NOMO-1 (cell line): Measurements from ENCODE around the gene PCSK5.

Source experiments
- DNase-seq, 2 experiments: peaks; one replicate each; lab custom pipeline; 2025; ENCODE audit not compliant: unreplicated experiment in 2 of 2; lab: John Stamatoyannopoulos, UW

Gene PCSK5

DNA sequence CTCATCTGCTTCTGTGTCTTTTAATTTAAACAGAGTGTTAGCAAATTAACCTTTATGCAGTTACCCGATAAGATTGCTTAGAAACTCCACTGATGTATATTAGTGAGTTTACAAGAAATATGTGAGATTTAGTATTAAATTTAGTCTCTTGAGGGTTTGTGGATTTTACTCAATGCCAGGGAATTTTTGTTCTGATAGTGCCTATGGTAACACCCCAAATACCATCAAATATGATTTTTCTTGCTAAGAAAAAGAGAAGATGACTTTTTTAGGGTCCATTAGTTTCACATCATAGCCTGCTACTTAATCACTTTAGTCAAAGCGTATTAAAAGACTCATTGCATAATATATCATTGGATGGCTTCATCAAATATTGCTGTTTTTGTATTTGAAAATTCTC is 224.9 kb downstream of the PCSK5 start:
- no peak for DNase-seq

DNA sequence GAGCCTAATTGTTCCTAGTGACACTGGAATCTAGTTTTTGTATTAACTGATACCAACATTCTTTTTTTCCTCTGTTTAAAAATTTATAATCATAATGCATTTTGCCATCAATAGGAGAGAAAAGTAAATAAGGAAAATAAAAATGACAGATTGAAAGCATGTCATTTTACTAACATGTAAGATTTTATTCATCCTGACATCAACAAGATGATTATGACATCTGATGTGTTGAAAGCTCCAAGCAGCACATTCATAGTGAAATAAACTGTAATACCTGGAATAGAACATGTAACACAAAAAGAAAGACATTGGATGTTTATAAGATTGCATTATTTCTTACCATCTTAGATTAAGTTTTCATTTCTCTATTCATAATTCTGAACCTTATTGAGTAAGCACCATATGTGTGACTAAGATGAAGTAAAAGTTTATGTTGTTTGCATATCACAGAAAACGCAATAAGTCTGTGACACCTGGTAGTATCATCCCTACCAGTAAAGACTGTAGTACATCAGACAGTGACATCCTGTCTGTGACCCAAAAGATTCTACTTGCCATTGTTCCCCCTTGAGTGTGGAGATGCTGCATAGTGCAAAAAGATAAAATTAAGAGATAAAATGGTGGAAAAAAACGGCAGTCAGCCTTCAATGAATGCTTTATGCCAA is 225.6 kb downstream of the PCSK5 start:
- DNase-seq, result no peak

DNA sequence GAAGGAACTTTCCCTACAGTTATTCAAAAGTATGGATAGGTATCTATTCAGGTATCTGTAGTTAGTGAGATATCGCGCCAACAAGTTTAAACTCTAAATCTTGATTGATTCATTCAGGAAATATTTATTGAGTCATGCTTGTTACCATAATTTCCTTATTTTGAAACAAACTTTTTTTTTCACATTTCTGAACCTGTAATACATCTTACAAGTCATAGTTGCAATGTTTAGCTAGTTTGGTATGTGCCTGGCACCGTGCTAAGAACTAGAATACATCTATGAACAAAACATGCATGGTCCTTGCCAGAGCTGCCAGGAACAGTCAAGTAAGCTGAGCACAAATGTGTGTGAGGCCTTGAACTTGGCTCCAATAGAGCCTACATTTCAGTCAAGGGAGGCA is 226.4 kb downstream of the PCSK5 start:
- DNase-seq, result no peak

DNA sequence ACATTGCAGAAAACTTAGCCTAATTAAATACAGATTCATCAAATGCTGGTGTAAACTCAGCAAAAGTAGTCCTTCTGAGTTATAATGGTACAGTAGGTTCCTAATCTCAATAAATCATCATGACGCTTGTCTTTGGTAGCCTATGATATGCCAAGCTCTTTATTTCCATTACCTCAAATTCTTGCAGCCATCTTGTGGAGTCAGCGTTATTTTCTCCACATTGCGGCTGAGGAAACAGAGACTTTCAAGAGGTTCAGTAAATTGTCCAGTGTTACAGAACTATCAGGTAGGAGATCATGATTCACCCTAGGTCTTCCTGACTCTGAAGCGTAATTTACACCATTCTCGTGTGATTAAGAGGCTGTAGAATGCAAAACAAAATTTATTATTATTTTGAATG is 237.2 kb downstream of the PCSK5 start:
- DNase-seq, result no peak

DNA sequence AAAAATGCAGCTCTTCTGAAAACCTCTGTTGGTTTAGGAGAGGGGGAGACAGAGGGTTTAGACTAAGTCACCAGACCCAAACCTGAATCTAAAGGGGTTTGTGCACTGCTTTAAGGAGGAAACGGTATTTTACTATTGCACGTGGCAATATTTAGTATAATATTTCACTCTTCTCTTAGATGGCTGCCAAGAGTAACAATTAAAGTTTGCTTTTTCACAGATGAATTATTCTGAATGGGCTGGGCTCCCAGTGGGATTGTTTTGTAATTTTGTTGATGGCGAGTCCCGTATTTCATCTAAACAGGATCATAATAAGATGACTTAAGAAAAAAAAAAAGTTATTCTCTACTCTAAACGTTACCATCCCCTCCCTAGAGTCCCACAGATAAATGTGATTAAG is 245.4 kb downstream of the PCSK5 start:
- no peak for DNase-seq

DNA sequence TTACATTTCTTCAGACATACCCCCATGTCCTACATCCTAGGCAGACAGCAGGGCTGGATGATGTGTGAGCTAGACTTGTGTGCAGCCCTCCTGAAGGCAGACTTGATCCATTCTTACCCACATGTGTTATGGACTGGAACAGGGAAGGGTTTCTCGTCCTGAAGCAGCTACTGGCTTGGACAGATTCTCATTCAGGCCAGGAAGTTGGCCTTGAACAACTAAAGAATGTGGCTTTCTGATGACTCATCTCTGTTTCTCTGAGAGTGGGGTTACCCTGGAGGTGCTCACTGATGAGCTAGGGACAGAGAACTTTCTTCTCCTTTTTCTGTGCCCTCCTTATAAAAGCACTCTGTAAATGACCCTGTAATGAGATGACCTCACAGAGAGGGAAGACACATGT is 246.5 kb downstream of the PCSK5 start:
- peak; percentile 8 to 55 for DNase-seq

DNA sequence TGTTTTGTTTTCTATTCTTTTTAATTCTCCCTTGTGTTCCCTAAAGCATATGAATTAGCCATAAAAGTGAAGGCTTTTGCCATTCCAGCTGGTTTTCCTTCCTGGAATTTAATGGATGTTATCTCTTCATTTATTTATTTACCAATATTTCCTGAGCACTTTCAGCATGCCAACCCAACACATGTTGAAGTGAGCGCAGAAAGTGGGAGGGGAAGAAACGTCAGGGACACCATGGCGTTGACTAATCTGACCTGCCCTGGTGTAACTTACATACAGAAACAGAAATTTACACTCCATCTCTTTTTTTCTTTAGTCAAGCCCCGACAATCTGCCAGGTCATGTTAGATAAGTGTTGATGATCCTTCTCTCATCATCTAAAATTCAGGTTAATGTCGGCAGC is 247.5 kb downstream of the PCSK5 start:
- DNase-seq, result no peak

DNA sequence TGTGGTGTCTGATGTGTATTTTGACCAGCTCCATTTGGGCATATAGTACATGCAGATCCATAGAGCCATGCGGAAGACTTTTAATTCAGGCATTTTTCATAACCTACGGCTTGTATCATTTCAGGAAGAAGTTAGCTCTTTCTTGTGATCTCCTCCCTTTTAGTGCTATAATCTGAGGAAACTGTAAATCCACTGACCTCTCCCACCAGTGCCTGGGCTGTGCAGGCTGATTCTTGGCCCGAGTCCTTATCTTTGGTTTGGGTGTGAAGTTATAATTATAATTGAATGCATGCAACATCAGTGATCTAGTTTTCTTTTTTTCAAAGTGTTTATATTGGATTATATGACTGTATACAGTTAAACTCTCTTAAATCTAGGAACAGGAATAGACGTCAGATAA is 247.9 kb downstream of the PCSK5 start:
- DNase-seq, result no peak

DNA sequence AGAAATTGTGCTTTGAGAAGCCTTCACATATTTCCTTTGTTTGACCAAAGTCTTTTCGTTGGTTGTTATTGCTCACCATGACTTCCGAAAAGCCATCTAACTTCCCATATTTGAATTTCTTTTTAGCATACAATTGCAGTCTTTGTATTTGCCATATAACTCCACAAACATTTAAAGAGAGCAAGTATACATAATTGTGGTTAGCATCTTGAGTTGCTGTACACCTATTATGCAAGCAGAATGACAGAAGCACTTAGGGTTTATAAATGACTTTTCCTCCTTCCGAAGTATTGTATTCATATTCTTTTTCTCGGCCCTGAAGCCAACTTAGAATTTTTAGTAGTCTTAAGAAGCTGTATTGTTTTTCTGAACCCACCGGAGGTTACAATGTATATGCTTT is 253.4 kb downstream of the PCSK5 start:
- DNase-seq, result peak in 1 of 2 experiments; percentile 24

DNA sequence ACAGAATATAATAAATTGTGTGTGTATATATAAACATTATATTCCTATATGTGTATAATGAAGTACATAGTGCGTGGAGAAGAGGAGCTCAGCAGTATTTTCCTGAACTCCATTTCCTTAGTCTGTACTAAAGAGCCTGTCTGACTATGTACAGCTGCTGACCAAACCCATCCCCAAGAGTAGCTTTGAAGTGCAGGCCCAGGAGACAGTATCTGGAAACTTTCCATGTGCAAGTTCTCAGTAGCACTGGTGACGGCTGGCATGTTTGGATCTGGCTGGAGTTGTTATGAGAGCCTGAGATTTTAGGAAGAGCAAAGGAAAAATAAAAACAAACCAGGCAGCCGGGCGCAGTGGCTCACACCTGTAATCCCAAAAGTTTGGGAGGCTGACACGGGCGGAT is 259.5 kb downstream of the PCSK5 start:
- DNase-seq, result no peak

DNA sequence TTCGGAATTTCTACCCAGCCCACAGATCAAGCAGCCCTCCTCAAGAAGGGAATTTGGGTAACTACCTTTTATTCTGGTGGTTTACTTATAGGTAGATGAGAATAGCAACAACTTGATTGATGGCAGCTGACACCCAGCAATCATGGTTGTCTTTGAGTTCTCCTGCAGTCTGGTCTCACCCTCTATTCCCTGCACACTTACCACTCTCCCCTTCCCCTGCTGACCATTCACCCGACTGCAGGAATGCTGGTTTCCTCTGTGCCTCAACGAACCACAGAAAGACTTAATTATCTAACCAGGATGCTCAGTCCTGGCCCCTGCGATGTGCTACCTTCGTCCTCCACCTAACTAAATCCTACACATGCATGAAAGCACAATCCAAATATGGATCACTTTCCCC is 260.8 kb downstream of the PCSK5 start:
- DNase-seq, result no peak

DNA sequence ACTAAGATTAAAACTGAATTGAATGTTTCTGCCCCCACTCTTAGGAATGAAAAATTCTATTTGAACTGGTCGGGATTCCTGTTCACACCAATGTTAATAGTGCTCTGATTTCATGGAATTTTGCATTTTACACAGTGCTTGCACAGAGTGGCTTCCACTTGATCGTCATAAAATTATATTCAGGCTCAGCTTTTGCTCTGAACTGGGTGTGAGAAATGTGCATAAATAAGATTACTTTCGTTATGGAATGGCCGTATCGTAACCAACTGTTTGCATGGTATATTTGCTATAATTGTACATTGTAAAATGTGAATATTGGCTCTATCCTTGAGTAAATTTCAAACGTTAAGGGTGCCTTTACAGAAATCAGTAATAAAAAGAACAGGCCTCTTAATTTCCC is 262.9 kb downstream of the PCSK5 start:
- DNase-seq, result no peak

DNA sequence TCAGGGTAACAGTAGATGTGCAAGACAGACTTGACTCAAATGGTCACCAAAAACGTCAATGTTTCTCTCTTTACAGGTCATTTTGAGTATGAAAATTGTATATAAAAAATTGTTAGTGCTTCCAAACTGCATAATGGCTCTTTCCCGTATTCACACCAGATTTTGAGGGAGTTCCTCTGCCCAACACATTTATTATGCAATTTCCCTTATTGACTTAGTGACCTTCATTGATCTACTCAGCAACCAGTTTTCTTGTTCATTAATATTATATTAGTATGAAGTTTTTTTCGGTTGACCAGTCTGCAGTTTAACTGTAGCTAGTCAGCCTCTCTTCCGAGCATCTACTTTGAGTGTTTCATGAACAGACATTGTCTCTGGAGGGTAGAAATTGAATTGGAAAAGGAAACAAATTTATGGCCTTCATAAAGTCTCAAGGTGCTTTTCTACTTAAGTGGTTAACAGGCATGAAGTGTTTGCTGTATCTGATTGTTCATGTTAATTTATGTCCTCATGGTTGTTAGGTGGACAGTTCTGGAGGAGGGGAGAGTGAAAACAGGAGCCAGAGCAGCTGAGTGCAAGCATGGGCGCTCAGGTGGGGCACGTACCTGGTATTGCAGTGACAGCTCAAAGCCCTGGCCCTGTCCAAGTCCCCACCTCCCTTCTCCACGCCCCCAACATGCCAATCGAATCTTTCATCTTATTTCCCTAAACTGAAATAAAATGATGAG is 263.6 kb downstream of the PCSK5 start:
- DNase-seq, result no peak

DNA sequence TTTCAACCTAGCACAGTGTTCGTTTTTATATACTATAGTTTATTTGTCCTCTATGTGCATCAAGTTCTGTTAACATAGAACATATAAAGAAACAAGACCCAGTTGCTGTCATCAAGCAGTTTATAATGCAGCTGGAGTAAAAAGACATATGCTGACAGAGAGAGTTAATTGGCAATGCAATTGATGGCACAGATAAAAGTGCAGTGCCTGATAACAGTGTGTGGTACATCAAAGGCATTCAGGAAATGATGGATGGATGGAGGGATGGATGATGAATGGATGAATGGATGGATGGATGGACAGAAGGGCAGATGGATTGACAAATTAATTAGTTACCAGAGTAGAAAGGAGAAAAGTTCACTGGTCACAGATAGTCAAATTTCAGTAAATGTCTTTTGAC is 264.9 kb downstream of the PCSK5 start:
- no peak for DNase-seq

DNA sequence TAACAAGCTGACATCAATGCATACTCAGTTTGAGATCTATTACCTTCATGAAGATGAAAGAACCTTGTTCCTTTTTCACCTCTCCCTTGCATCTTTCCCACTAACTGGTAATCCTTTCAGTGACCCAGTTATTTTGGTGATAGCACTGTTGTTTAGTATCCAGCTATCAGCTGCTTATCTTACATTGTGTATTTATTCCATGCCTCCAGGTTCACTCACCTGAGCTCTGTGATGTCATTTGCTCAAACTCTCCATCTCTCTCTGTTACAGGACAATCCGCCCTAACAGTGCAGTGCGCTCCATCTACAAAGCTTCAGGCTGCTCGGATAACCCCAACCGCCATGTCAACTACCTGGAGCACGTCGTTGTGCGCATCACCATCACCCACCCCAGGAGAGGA is 268.2 kb downstream of the PCSK5 start:
- DNase-seq, result no peak

DNA sequence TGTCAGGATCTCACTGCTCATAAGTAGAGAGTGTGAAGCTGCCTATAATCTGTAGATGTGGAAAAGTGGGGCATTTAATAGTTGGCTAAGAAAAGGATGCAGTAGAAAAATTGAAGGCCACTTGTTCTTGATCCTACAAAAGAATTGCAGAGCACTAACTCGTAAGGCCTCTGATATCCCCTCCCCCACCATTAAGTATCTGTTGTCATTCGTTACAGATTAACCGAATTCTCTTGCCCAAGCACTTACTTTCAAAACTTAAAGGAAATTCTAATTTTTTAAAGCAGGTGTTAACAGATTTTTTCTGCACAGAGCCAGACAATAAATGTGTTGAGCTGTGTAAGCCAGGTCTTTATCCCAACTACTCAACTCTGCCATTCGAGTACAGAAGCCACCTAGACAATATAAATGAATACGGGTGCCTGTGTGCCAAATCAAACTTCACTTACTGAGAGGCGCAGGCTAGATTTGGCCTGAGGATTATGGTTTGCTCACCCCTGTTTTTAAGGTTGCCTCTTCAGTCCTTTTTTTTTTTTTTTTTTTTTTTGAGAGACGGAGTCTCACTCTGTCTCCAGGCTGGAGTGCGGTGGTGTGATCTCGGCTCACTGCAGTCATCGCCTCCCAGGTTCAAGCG is 268.9 kb downstream of the PCSK5 start:
- no peak for DNase-seq

DNA sequence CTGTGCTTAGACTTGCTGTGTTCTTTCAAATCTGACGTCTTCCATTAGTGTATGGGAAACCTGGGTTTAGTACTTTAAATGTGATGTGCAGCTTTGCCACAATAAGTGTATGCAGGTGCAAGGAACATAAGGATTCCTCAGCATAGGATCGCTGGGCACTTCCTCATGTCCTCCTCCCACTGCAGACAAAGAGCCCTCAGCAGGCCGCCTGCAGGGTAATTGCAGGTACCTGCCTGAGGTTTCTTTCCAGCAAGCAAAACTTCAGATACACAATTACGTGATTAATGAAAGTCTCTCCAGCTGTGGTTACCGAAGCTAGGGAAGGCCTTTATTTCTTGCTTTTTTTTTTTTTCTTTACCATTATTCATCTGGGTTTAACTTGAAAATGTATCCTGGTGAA is 270.6 kb downstream of the PCSK5 start:
- no peak for DNase-seq

DNA sequence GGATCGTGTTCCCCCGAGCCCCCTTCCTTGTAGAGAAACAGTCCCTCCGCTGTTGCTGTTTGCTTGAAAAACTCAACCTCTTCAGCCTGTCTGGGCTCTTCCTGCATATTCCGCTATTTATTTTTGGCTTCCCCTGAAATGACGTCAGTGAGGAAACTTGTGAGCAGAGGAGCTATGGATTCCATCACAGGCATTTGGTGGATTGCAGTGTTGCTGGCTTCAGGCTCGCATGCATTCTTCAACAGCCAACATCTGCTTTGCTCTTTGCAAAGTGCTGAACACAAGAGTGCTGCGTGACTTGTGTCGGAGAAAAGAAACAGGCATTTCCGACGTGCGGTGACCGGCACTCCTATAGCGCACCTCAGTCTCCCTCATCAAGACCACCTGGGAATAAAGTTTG is 271.1 kb downstream of the PCSK5 start:
- DNase-seq, result no peak

DNA sequence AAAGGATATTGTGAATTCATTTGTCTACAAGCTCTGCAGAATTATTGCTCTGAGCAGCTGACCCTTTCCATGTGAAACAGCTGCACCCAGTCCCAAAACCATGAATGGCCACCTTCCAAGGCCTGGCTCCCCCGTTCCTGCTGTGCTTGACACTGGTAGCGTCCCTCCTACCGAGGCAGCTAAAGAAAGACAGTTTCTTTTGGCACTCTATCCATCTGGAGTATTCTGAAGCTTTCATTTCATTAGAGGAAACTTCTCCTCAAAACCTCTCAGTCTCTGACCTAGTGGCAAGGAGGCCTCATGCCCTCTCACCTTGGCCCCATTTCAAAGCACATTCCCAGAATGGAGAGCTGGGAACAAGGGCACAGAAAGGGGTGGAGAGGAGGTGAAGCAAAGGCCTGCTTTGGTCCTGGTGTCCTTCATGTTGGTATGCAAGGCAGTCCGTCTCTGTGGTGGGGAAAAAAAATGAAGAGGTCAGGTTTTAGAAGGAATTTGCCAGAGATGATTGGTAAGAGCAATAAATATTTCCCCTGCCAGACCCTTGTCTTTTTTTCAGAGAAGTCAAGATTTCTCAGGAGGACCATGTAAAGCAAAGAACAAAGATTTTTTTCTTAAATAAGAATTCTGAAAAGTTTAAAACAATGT is 271.7 kb downstream of the PCSK5 start:
- no peak for DNase-seq

DNA sequence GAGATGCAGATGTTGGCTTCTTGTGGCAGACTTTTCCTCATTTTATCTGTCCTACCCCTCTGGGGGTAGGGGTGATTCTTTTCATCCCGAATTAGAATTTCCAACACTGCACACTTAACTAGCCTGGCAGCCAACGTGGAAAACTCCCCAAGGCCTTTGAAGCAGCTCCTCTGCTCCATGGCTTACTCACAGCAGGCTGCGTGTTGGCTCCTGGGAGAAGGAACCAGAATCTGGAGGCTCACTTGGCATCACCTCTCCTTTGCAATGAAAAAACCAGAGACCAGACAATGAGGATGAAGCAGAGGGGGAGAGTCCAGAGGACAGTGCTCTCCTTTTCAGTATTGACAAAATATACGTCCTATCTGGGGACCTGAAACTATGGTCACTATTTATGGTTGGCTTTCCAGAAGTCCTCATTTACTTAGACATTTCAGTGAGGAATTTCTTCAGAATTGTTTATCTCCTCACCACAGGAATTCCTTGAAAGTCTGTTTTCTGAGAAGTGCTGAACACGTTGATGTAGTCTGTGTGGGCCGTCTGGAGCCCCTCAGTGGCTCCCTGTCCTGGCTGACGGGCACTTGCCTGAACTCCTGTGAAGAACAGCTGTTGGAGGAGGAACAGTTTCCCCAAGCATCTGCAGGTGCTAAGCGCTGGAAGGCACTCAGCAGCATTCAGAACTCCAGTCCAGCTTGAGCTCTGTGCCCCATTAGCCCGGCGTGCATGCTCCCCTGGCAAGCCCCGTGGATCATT is 272.5 kb downstream of the PCSK5 start:
- DNase-seq, result no peak

DNA sequence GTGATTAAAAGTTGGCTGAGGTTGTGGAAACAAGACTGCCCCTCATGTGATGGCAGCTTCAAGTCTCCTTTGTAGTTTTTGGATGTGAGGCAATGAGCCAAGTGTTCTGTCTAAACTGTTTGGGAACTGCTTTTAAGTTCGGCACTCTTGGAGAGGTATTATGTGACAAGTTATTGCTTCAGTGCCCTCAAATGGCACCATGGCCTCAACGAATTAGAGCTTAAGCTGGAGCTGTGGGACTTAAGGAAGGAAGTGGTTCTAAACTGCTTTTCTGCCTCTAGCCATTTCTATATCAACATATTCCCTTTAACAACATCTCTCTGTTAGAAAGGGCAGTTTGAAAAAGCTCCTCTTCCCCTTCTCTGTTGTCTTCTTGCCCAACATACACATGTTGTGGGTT is 276.1 kb downstream of the PCSK5 start:
- DNase-seq, result peak; percentile 70 to 87
